Renal pelvis (tissue), 4 donors: Measurements from ENCODE around the gene ALDH16A1. TPM values are rescaled to one million over a fixed set of nuclear protein-coding genes. Genes with fewer than 3 reads are reported as not detected.
A peak's percentile ranks its signal among the peaks of the same experiment; 100 is the strongest.
"Not testable (repeated sequence)": the region's sequence is repeated elsewhere in the genome, so short reads cannot be mapped to it uniquely, and the experiment has no call there.

Source experiments
- DNase-seq: peaks from one replicate; pipeline ENCODE4 v3.0.0-alpha.2; 2013
- polyA plus RNA-seq, 3 donors: library from polyadenylated mRNA; unstranded; fragments of 120-200 nt; gene quantifications; one replicate each; pipeline ENCODE4 v1.2.1, GENCODE V29; 2013; ENCODE audit not compliant: insufficient read length in 3 of 3

The ALDH16A1 gene
- polyA plus RNA-seq, 3 donors: 19.2 to 33.0 (median 26.3) TPM

DNA sequence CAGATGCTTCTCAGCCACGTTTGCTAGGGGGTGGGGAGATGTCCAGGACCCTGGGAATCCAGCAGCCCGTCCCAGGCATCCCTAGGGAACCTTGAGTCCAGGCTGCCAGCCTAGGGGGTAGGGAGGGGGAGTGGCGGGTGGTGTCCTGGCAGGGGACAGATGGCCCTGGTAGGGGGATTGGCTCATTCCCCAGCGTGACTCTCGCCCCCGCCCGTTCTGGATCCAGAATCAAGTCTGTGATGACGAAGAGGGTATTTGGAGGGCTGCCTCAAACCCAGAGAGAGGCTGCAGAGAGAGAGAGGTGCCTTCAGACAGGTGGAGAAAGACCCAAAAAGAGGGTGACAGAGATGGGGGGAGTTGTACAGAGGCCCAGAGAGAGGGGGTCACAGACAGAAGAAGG lies 15.8 kb upstream of the ALDH16A1 start:
- no peak for DNase-seq

DNA sequence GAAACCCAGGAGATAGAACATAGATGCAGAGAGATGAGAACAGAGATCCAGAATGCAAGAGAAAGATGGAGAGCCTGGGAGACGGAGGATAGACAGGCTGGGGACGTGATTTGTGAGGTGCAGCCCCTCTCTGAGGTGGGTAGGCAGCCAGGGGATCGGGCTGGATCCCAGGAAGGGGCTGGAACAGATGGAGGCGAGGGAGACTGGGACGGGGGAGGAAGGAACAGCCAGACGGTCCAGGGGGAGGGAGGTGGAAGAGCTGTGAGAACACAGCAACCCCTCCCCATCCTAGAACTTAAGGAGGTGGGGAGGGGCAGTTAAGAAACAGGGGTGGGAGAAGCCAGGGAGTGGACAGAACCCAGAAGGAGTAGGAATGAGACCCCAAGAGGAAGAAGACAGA lies 14.8 kb upstream of the ALDH16A1 start:
- no peak for DNase-seq

- no peak for DNase-seq
These were observed 13.2 kb upstream of the ALDH16A1 start for GRCh38 chr19:49439836-49440235.

GRCh38 chr19:49440439-49441209 lies 12.4 kb upstream of the ALDH16A1 start:
- DNase-seq: no peak

- DNase-seq: no peak
These were observed 11.6 kb upstream of the ALDH16A1 start, which contains the start of gene SLC17A7 for GRCh38 chr19:49441210-49441959. Gene SLC17A7 (minus strand): TSS chr19:49441527. CDS start chr19:49441379, 148 bp downstream.

GRCh38 chr19:49441960-49442350 lies 11.1 kb upstream of the ALDH16A1 start:
- no peak for DNase-seq

DNA sequence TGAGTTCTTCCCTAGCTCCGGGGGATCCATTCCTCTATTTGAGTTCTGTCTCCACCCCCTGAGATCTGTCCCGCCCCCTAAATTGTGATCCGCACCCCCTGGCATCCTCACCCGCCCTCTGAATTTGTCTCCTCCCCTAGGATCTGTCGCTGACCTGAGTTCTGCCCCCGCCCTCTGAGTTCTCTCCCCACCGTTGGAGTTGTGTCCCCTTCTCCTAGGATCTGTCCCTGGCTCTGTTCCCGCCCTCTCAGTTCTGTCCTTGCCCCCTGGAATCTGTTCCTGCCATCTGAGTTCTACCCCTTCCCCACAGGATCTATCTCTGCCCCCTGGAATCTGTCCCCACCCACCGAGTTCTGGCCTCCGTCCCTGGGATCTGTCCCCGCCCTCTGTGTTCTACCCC lies 10.7 kb upstream of the ALDH16A1 start:
- no peak for DNase-seq

DNA sequence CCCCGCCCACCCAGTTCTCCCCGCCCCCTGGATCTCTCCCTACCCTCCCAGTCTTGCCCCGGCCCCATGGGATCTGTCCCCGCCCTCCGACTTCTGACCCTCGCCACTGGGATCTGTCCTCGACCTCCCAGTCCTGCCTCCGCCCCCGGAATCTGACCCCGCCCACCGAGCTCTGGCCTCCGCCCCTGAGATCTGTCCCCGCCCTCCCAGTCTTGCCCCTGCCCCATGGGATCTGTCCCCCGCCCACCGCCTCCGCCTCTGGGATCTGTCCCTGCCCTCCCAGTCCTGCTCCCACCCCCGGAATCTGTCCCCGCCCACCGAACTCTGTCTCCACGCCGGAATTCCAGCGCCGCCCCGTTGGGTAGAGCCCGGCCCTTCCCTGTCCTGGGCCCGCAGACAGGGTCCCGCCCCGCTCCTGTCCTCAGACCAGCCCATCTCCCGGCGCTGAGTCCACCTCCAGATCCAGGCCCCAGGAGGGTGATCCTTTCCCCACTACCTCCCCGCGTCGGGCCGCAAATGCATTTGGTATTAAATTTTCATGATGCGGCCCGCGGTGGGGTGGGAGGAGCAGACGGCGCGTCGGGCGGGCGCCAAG lies 10.2 kb upstream of the ALDH16A1 start:
- DNase-seq: peak; percentile 81

DNA sequence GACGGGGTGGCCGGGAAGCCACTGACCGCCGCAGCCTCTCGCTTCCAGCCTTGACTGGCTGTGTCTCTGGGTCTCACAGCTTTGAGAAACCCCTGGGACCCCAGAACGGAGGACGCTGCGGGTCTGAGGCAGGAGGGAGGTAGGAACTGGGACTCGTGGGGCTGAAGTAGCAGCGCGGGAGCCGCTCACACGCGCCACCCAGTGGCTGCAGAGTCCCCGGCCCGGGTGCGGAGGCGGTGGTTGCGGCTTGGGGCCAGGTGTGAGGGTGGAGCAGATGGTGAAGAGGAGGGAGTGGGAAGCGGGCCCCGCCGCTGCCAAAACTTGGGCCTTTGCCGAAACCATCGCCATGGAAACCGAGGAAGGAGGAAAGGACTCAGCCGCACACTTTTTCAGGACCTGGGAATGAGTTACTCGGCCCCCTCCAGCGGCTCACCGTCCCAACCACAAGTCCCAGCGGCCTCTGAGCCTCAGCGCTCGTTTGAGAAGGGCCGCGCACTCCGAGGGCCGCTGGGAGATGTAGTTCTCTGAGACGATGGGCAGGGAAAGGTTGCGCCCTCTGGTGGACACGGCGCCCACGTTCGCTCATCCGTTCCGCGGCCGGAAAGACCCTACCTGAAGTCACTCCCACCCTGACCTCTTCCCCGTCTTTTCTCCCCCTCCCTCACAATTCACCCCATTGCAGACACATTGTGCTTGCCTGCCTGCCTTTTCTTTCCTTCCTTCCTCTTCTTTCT lies 9.5 kb upstream of the ALDH16A1 start:
- DNase-seq: peak; percentile 94

- DNase-seq: not testable (repeated sequence)
These were observed 8.8 kb upstream of the ALDH16A1 start for GRCh38 chr19:49444100-49444700.

DNA sequence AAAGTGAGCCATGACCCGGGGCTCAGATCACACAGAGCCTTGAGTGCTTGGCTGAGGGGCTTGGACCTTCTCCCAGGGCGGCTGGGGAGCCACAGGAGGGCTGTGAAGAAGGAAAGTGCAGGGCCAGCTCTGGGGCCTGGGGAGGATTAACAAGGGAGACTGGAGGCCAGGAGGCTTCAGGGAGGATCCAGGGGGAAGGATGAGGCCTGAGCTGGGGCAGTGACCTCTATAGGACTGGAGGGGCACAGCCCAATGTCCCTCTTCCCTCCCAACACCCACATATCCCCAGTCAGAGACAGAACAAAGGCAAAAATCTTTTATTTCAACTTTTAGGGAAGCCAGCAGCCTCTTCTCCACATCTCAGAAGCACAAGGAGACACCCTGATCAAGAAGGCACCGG lies 7.0 kb upstream of the ALDH16A1 start:
- no peak for DNase-seq

DNA sequence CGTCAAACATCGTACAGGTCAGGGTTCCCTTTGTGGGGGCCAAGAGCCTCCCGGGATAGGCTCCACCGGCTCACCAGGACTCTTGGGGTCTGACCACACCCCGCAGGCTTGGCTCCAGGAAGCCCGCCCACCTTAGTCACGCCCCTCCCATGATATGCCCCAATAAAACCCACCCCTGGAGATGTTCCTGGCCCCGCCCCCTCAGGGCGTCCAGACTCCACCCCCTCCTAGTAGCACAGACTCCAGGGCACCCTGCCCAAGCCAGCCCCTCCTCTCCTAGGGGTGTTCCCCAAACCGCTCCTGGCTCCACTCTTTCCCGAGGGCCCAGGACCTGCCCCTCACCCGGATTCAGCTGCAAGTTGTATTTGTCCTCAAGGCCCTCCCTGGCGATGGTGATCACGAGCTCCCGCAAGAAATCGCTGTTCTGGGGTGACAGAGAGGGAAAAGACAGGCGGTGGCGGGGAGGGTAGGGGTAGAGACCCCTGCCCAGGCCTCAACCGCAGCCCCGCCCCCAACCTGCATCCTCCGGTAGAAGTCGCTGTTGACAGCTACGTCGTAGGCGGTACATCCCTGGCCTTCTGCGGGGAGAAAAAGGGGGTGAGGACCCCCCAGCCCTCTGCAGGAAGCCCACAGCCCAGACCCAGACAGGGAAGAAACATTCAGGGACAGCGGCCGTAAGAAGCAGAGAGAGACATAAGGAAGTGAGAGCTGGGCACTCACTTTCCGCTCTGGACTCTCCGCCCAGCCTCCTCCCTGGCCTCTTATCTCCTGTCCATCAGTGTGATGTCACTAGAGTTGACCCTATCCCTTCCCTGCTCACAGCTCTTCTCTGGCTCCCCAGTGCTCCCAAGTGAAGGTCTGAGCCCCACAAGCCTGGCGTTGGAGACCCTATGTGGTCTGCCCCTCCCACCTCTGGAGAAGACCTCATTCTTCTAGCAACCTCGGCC lies 5.3 kb upstream of the ALDH16A1 start:
- DNase-seq: no peak

DNA sequence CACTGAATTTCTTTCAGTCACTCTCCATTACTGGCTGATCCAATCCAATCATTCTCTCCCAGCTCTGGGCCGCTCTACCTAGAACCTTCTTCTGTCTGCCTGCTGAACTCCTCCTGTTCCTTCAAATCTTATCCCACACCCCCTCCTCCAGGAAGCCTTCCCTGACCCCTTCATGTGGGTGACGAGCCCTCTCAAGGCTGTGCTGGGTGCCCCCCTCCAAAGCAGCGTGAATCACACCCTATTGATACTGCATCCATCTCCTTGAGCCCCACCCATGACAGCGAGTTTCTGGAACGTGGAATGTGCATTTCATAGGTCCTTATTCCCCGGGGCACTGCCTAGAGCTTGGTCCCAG lies 4.6 kb upstream of the ALDH16A1 start:
- no peak for DNase-seq

DNA sequence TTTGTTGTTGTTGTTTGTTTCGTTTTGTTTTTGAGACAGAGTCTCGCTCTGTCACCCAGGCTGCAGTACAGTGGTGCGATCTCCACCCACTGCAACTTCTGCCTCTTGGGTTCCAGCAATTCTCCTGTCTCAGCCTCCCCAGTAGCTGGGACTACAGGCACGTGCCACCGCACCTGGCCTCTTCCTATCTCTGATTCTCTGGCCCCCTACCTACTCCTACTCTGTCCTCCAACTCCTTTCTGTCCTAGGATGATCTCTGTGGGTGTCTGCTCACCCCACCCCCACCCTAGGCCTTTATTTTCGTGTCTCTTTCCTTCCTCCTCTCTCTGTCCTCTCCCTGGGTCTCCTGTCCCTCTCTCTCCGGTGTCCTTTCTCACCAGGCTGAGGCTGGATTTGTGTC lies 2.6 kb upstream of the ALDH16A1 start:
- DNase-seq: no peak

DNA sequence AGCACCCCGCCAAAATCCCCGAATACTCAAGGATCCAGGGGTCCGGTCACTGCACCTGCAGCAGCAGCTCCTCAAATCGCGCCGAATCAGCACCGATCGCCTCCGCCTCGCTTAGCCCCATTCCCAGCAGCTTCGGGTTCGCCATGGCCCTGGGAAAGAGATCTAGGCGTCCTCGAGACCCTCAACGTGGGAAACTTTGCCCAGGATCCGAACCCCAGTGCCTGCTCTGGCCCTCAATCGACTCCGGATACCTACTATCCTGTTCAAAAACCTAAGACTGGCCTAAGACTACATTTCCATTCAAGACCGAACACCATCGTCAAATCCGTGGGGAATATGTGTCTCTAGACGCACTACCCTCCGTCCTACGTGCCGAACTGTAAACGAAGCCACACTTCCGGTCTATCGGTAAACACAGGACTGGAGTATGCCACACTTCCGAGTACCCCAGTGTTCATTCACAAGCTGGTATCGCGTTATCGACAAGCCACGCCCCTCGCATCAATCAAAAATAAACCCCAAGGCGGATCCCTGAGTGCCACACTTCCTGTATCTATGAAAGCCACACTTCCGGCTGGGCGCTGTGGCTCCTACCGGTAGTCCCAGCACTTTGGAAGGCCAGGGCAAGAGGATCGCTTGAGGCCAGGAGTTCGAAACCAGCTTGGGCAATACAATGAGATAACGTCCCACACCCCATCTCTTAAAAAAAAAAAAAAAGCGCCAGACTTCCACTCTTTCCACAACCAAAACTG lies 1.4 kb upstream of the ALDH16A1 start, which contains the start of gene PIH1D1:
Gene PIH1D1, minus strand, starts transcription at position 385 of the 752 bp plus-strand sequence. Its CDS starts 240 bp downstream, at position 145.
- DNase-seq: peak; percentile 100

DNA sequence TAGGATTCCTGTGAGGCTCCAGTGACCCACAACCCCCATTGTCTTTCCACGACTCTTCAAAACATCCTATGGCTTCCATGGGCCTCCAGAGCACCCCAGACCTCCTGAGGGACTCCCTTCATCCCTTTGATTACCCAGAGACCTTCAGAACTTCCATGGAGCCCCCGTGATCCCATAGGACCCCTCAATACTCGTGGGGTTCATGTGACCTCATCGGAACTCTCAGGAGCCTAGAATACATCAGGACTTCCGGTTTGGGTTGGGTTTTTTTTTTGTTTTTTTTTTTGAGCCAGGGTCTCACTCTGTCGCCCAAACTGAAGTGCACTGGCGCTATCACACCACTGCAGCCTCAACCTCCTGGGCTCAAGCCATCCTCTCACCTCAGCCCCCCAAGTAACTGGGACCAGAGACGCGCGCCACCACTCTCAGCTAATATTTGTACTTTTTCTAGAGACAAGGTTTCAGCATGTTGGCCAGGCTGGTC lies 774 bp downstream of the ALDH16A1 start:
- no peak for DNase-seq

DNA sequence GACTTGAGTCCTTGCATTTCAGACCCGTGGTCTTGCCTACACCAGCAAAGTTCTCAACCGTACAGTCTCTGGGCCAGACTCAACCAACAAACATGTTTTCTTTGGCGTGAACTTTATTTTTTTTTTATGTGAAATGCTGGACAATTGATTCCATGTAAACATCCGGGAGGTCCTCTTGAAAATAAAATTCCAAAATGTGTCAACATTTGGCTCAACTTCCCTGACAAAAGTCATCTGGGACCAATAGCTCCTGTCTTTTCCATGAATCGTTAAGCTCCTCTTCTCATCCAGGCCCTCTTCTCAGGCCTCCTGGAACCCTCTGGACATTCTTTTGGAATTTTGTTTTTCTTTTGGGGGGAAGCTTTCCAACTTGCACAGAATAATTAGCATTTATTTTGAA lies 2.7 kb downstream of the ALDH16A1 start:
- DNase-seq: no peak

GRCh38 chr19:49456326-49456725 lies 3.3 kb downstream of the ALDH16A1 start:
- no peak for DNase-seq

- DNase-seq: no peak
These were observed 5.5 kb downstream of the ALDH16A1 start for GRCh38 chr19:49458567-49458903.

GRCh38 chr19:49459388-49459787 lies 6.4 kb downstream of the ALDH16A1 start:
- no peak for DNase-seq
